Measurements from ENCODE around the gene PAGR1. TPM values are rescaled to one million over a fixed set of nuclear protein-coding genes. Genes with fewer than 3 reads are reported as not detected.
A peak's percentile ranks its signal among the peaks of the same experiment; 100 is the strongest.

The PAGR1 gene
- total and polyA plus RNA-seq, 2 of the 13 experiments (the other 11 are each of a cell fraction or from before 2014, with no cell fraction given): 9.8 to 66.4 TPM

- H2AFZ ChIP-seq (ENCODE audit: low read length): peak overlapping the region; percentile 67
- intact Hi-C loops (cut with micrococcal nuclease; ENCODE audit: unreplicated experiment): no loop called here
- H3K4me1 ChIP-seq (ENCODE audit: insufficient read depth, low read length): peaks cover 46% of the 10 kb centered on the region
- no peak overlapping the region for H3K27ac ChIP-seq (ENCODE audit: extremely low read length, insufficient read depth, low read length)
- 48% methylated on average over 38 of the region's 38 CpGs for WGBS (ENCODE audit: low lambda C conversion rate)
- peak overlapping the region; percentile 49 for H3K4me2 ChIP-seq (ENCODE audit: low read depth, low read length)
- H3K4me3 ChIP-seq (replicated peaks in 1 of 3; ENCODE audit: insufficient read depth in 1 of 3, low read depth in 2 of 3, low read length in 3 of 3): peak overlapping the region in 1 of 3 experiments; percentile 57; a peak in 1 of 6 replicates
- H3K79me2 ChIP-seq (ENCODE audit: insufficient read depth, low read length): no peaks in the 10 kb centered on the region
- no peaks in the 10 kb centered on the region for H3K36me3 ChIP-seq (replicated peaks in 1 of 2; ENCODE audit: control insufficient read depth in 1 of 2, insufficient read depth in 2 of 2, low read length in 2 of 2)
- ATAC-seq (peak; percentile 87), DNase-seq (ENCODE audit: low spot score) (no peak), FAIRE-seq (no peak)
- no peaks in the 10 kb centered on the region for H3K9me3 ChIP-seq (ENCODE audit: low read length)
- no peak overlapping the region for H3K9ac ChIP-seq (ENCODE audit: insufficient read depth, low read depth, low read length)
- CTCF ChIA-PET (ENCODE audit: low intra/inter-chr PET ratio, low total read pairs): interaction anchor here (1.1 to 1.9 kb wide), 2 partner anchors 49 to 56 kb away, joined by 4 to 6 read pairs; no protein-coding TSS in a partner anchor
- H3K27me3 ChIP-seq (ENCODE audit: control insufficient read depth in 1 of 2, insufficient read depth in 2 of 2, low read length in 2 of 2): peaks cover 2 to 15% of the 10 kb centered on the region in 2 experiments; a peak in 4 of 5 replicates
- POLR2A ChIA-PET: interaction anchor here (0.6 to 1.5 kb wide), 7 partner anchors 12 to 116 kb away, joined by 3 to 7 read pairs (median 4); partner anchors contain the start of genes ASPHD1 and QPRT
- in situ Hi-C loops (cut with HindIII; ENCODE audit: extremely low pct_ligation_motif_present, low pct_unique_long_range_greater_than_20kb): no loop called here
- no TSS peak for BruUV-seq (replicated peaks)
- no peaks in the 10 kb centered on the region for H4K20me1 ChIP-seq (ENCODE audit: insufficient read depth, low read length)
- TF ChIP-seq NFE2L1 (CRISPR knock-in tag; IDR thresholded peaks at IDR 0.05; ENCODE audit: borderline replicate concordance) (no peak), HOXA5 (CRISPR knock-in tag; IDR thresholded peaks at IDR 0.05) (no peak), ASH2L (IDR thresholded peaks at IDR 0.05; ENCODE audit: insufficient read length, low read depth, low read length) (no peak), HNF4A (CRISPR knock-in tag; IDR thresholded peaks at IDR 0.05) (no peak), CCAR2 (optimal IDR thresholded peaks at IDR 0.05; ENCODE audit: low read depth, low read length) (no peak), EEA1 (CRISPR knock-in tag; IDR thresholded peaks at IDR 0.05; ENCODE audit: borderline replicate concordance) (0 out of 2 replicates have a peak, but pooled peaks have one; percentile 3), RBFOX2 (IDR thresholded peaks at IDR 0.05; ENCODE audit: low read depth, low read length) (peak; percentile 56), JUNB (CRISPR knock-in tag; IDR thresholded peaks at IDR 0.05; ENCODE audit: borderline replicate concordance) (no peak), SUZ12 (IDR thresholded peaks at IDR 0.05; ENCODE audit: low read depth, low read length) (no peak), NAIF1 (CRISPR knock-in tag; IDR thresholded peaks at IDR 0.05; ENCODE audit: borderline replicate concordance) (no peak), ZSCAN9 (CRISPR knock-in tag; IDR thresholded peaks at IDR 0.05; ENCODE audit: borderline replicate concordance) (no peak), ZNF563 (CRISPR knock-in tag; IDR thresholded peaks at IDR 0.05) (no peak), TOPORS (CRISPR knock-in tag; IDR thresholded peaks at IDR 0.05) (0 out of 2 replicates have a peak, but pooled peaks have one; percentile 17), SKIL (CRISPR knock-in tag; IDR thresholded peaks at IDR 0.05; ENCODE audit: borderline replicate concordance) (no peak), ZBTB38 (CRISPR knock-in tag; IDR thresholded peaks at IDR 0.05) (peak; percentile 99), ZNF777 (CRISPR knock-in tag; IDR thresholded peaks at IDR 0.05) (peak; percentile 60; the same call in 1 of the 2 replicates), ZNF264 (CRISPR knock-in tag; IDR thresholded peaks at IDR 0.05) (no peak)
- TF ChIP-seq, protein P1, sequence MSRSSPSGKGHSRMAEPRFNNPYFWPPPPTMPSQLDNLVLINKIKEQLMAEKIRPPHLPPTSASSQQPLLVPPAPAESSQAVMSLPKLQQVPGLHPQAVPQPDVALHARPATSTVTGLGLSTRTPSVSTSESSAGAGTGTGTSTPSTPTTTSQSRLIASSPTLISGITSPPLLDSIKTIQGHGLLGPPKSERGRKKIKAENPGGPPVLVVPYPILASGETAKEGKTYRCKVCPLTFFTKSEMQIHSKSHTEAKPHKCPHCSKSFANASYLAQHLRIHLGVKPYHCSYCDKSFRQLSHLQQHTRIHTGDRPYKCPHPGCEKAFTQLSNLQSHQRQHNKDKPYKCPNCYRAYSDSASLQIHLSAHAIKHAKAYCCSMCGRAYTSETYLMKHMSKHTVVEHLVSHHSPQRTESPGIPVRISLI (CRISPR knock-in tag; IDR thresholded peaks at IDR 0.05; ENCODE audit: borderline replicate concordance): peak; percentile 46; the same call in 1 of the 2 replicates
- TF ChIP-seq, protein P2, sequence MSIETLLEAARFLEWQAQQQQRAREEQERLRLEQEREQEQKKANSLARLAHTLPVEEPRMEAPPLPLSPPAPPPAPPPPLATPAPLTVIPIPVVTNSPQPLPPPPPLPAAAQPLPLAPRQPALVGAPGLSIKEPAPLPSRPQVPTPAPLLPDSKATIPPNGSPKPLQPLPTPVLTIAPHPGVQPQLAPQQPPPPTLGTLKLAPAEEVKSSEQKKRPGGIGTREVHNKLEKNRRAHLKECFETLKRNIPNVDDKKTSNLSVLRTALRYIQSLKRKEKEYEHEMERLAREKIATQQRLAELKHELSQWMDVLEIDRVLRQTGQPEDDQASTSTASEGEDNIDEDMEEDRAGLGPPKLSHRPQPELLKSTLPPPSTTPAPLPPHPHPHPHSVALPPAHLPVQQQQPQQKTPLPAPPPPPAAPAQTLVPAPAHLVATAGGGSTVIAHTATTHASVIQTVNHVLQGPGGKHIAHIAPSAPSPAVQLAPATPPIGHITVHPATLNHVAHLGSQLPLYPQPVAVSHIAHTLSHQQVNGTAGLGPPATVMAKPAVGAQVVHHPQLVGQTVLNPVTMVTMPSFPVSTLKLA (IDR thresholded peaks at IDR 0.05): no peak
These were observed 31.0 kb upstream of the PAGR1 start for GRCh38 chr16:29784901-29785500.

Measured in HepG2 (cell line).